ENCODE data around the gene USP15.

The USP15 gene

GRCh38 chr12:62217466-62218194, 42.6 kb upstream of the USP15 start:
- no peak overlapping the region for H4K8ac ChIP-seq (ENCODE audit: low read depth, low read length)
- H4K5ac ChIP-seq (ENCODE audit: low read length) = no peak overlapping the region
- H3K9ac ChIP-seq (ENCODE audit: low read length) = no peak overlapping the region
- DNase-seq = no peak
- no peaks in the 10 kb centered on the region for H3K36me3 ChIP-seq (ENCODE audit: control insufficient read depth, insufficient read depth, low read length)
- H3K23ac ChIP-seq (ENCODE audit: low read length) = no peak overlapping the region
- no peak overlapping the region for H3K4me2 ChIP-seq (ENCODE audit: low read length)
- no peak overlapping the region for H3K18ac ChIP-seq (ENCODE audit: low read length)
- no peak overlapping the region for H2BK120ac ChIP-seq (ENCODE audit: low read depth, low read length)
- no peak overlapping the region for H2AK5ac ChIP-seq (ENCODE audit: low read length)
- H3K56ac ChIP-seq (ENCODE audit: low read length) = no peak overlapping the region
- no peak overlapping the region for H3K4me3 ChIP-seq (ENCODE audit: low read length)
- H3K27me3 ChIP-seq (ENCODE audit: insufficient read depth, low read length, poor library complexity) = no peaks in the 10 kb centered on the region
- H3K27ac ChIP-seq (ENCODE audit: low read depth, low read length) = no peak overlapping the region
- H3K79me1 ChIP-seq (ENCODE audit: low read length) = no peaks in the 10 kb centered on the region
- H2BK5ac ChIP-seq (ENCODE audit: low read length) = no peak overlapping the region
- no CpG with 5 or more reads among the region's 6 CpGs for WGBS (ENCODE audit: extremely low coverage, insufficient coverage, low lambda C conversion rate)
- no peak overlapping the region for H3K4ac ChIP-seq (ENCODE audit: low read depth, low read length)
- H3K79me2 ChIP-seq (ENCODE audit: control insufficient read depth, insufficient read depth, low read length) = no peaks in the 10 kb centered on the region
- H3K4me1 ChIP-seq (ENCODE audit: control insufficient read depth, low read depth, low read length) = no peaks in the 10 kb centered on the region
- H2BK15ac ChIP-seq (replicated peaks; ENCODE audit: low read depth) = no peak overlapping the region

GRCh38 chr12:62221107-62221506, 39.1 kb upstream of the USP15 start:
- Histone ChIP-seq H3K9ac (ENCODE audit: low read length) (no peak overlapping the region), H3K56ac (ENCODE audit: low read length) (no peak overlapping the region), H2BK120ac (ENCODE audit: low read depth, low read length) (no peak overlapping the region), H3K79me1 (ENCODE audit: low read length) (no peaks in the 10 kb centered on the region), H2AK5ac (ENCODE audit: low read length) (no peak overlapping the region), H4K8ac (ENCODE audit: low read depth, low read length) (no peak overlapping the region), H2BK5ac (ENCODE audit: low read length) (no peak overlapping the region), H3K79me2 (ENCODE audit: control insufficient read depth, insufficient read depth, low read length) (no peaks in the 10 kb centered on the region), H3K27me3 (ENCODE audit: insufficient read depth, low read length, poor library complexity) (no peaks in the 10 kb centered on the region), H3K27ac (ENCODE audit: low read depth, low read length) (no peak overlapping the region), H3K4me2 (ENCODE audit: low read length) (no peak overlapping the region), H3K36me3 (ENCODE audit: control insufficient read depth, insufficient read depth, low read length) (no peaks in the 10 kb centered on the region), H3K23ac (ENCODE audit: low read length) (no peak overlapping the region), H3K4ac (ENCODE audit: low read depth, low read length) (no peak overlapping the region), H3K18ac (ENCODE audit: low read length) (no peak overlapping the region), H3K4me1 (ENCODE audit: control insufficient read depth, low read depth, low read length) (no peaks in the 10 kb centered on the region), H3K4me3 (ENCODE audit: low read length) (no peak overlapping the region), H2BK15ac (replicated peaks; ENCODE audit: low read depth) (no peak overlapping the region), H4K5ac (ENCODE audit: low read length) (no peak overlapping the region)
- DNase-seq = no peak

- H3K27ac ChIP-seq (ENCODE audit: low read depth, low read length) = no peak overlapping the region
- H3K18ac ChIP-seq (ENCODE audit: low read length) = no peak overlapping the region
- H3K9ac ChIP-seq (ENCODE audit: low read length) = no peak overlapping the region
- no peak overlapping the region for H4K8ac ChIP-seq (ENCODE audit: low read depth, low read length)
- no peaks in the 10 kb centered on the region for H3K79me1 ChIP-seq (ENCODE audit: low read length)
- H4K5ac ChIP-seq (ENCODE audit: low read length) = no peak overlapping the region
- H2BK120ac ChIP-seq (ENCODE audit: low read depth, low read length) = no peak overlapping the region
- no peak overlapping the region for H3K4ac ChIP-seq (ENCODE audit: low read depth, low read length)
- no peaks in the 10 kb centered on the region for H3K79me2 ChIP-seq (ENCODE audit: control insufficient read depth, insufficient read depth, low read length)
- no peak overlapping the region for H2AK5ac ChIP-seq (ENCODE audit: low read length)
- no peak overlapping the region for H3K23ac ChIP-seq (ENCODE audit: low read length)
- no peak overlapping the region for H2BK5ac ChIP-seq (ENCODE audit: low read length)
- no peak overlapping the region for H3K4me2 ChIP-seq (ENCODE audit: low read length)
- no peak overlapping the region for H3K56ac ChIP-seq (ENCODE audit: low read length)
- H3K27me3 ChIP-seq (ENCODE audit: insufficient read depth, low read length, poor library complexity) = no peaks in the 10 kb centered on the region
- no peak overlapping the region for H3K4me3 ChIP-seq (ENCODE audit: low read length)
- DNase-seq = no peak
- H2BK15ac ChIP-seq (replicated peaks; ENCODE audit: low read depth) = no peak overlapping the region
- 100% methylated on average over 2 of the region's 3 CpGs for WGBS (ENCODE audit: extremely low coverage, insufficient coverage, low lambda C conversion rate)
- no peaks in the 10 kb centered on the region for H3K36me3 ChIP-seq (ENCODE audit: control insufficient read depth, insufficient read depth, low read length)
- H3K4me1 ChIP-seq (ENCODE audit: control insufficient read depth, low read depth, low read length) = no peaks in the 10 kb centered on the region
These were observed 35.6 kb upstream of the USP15 start for GRCh38 chr12:62224601-62225000.

GRCh38 chr12:62227091-62227490, 33.1 kb upstream of the USP15 start:
- H3K18ac ChIP-seq (ENCODE audit: low read length) = no peak overlapping the region

GRCh38 chr12:62230652-62231051, 29.6 kb upstream of the USP15 start:
- no peak overlapping the region for H3K9ac ChIP-seq (ENCODE audit: low read length)
- H2AK5ac ChIP-seq (ENCODE audit: low read length) = no peak overlapping the region
- no peak overlapping the region for H3K23ac ChIP-seq (ENCODE audit: low read length)
- no peak overlapping the region for H2BK15ac ChIP-seq (replicated peaks; ENCODE audit: low read depth)
- no peak overlapping the region for H3K27ac ChIP-seq (ENCODE audit: low read depth, low read length)
- no peaks in the 10 kb centered on the region for H3K4me1 ChIP-seq (ENCODE audit: control insufficient read depth, low read depth, low read length)
- no peak overlapping the region for H3K4me2 ChIP-seq (ENCODE audit: low read length)
- no peak overlapping the region for H2BK120ac ChIP-seq (ENCODE audit: low read depth, low read length)
- no peak overlapping the region for H3K4me3 ChIP-seq (ENCODE audit: low read length)
- H3K79me2 ChIP-seq (ENCODE audit: control insufficient read depth, insufficient read depth, low read length) = no peaks in the 10 kb centered on the region
- no CpG with 5 or more reads among the region's 2 CpGs for WGBS (ENCODE audit: extremely low coverage, insufficient coverage, low lambda C conversion rate)
- no peak overlapping the region for H3K18ac ChIP-seq (ENCODE audit: low read length)
- no peaks in the 10 kb centered on the region for H3K79me1 ChIP-seq (ENCODE audit: low read length)
- DNase-seq = no peak
- no peak overlapping the region for H3K4ac ChIP-seq (ENCODE audit: low read depth, low read length)
- H4K5ac ChIP-seq (ENCODE audit: low read length) = no peak overlapping the region
- H2BK5ac ChIP-seq (ENCODE audit: low read length) = no peak overlapping the region
- no peak overlapping the region for H3K56ac ChIP-seq (ENCODE audit: low read length)
- no peak overlapping the region for H4K8ac ChIP-seq (ENCODE audit: low read depth, low read length)
- no peaks in the 10 kb centered on the region for H3K27me3 ChIP-seq (ENCODE audit: insufficient read depth, low read length, poor library complexity)
- no peaks in the 10 kb centered on the region for H3K36me3 ChIP-seq (ENCODE audit: control insufficient read depth, insufficient read depth, low read length)

More at GRCh38 chr12:62227091-62227490, 33.1 kb upstream of the USP15 start:
- Histone ChIP-seq H3K4ac (ENCODE audit: low read depth, low read length) (no peak overlapping the region), H2BK5ac (ENCODE audit: low read length) (no peak overlapping the region), H3K9ac (ENCODE audit: low read length) (no peak overlapping the region), H4K8ac (ENCODE audit: low read depth, low read length) (no peak overlapping the region), H3K79me2 (ENCODE audit: control insufficient read depth, insufficient read depth, low read length) (no peaks in the 10 kb centered on the region), H3K27me3 (ENCODE audit: insufficient read depth, low read length, poor library complexity) (no peaks in the 10 kb centered on the region), H3K27ac (ENCODE audit: low read depth, low read length) (no peak overlapping the region), H2BK15ac (replicated peaks; ENCODE audit: low read depth) (no peak overlapping the region), H3K23ac (ENCODE audit: low read length) (no peak overlapping the region), H3K79me1 (ENCODE audit: low read length) (no peaks in the 10 kb centered on the region), H4K5ac (ENCODE audit: low read length) (no peak overlapping the region), H3K4me3 (ENCODE audit: low read length) (no peak overlapping the region), H2BK120ac (ENCODE audit: low read depth, low read length) (no peak overlapping the region), H3K4me1 (ENCODE audit: control insufficient read depth, low read depth, low read length) (no peaks in the 10 kb centered on the region), H3K4me2 (ENCODE audit: low read length) (no peak overlapping the region), H3K36me3 (ENCODE audit: control insufficient read depth, insufficient read depth, low read length) (no peaks in the 10 kb centered on the region), H3K56ac (ENCODE audit: low read length) (no peak overlapping the region), H2AK5ac (ENCODE audit: low read length) (no peak overlapping the region)
- DNase-seq = no peak
- WGBS (ENCODE audit: extremely low coverage, insufficient coverage, low lambda C conversion rate) = no CpG with 5 or more reads among the region's 2 CpGs

- H4K8ac ChIP-seq (ENCODE audit: low read depth, low read length) = no peak overlapping the region
- no peak overlapping the region for H3K4ac ChIP-seq (ENCODE audit: low read depth, low read length)
- no peak overlapping the region for H3K4me3 ChIP-seq (ENCODE audit: low read length)
- no peak overlapping the region for H4K5ac ChIP-seq (ENCODE audit: low read length)
- no peak overlapping the region for H3K9ac ChIP-seq (ENCODE audit: low read length)
- peak; percentile 61 for DNase-seq
- no peak overlapping the region for H2BK15ac ChIP-seq (replicated peaks; ENCODE audit: low read depth)
- H3K27ac ChIP-seq (ENCODE audit: low read depth, low read length) = no peak overlapping the region
- no peak overlapping the region for H2BK120ac ChIP-seq (ENCODE audit: low read depth, low read length)
- no peak overlapping the region for H3K23ac ChIP-seq (ENCODE audit: low read length)
- no peaks in the 10 kb centered on the region for H3K27me3 ChIP-seq (ENCODE audit: insufficient read depth, low read length, poor library complexity)
- H2BK5ac ChIP-seq (ENCODE audit: low read length) = no peak overlapping the region
- H3K4me1 ChIP-seq (ENCODE audit: control insufficient read depth, low read depth, low read length) = no peaks in the 10 kb centered on the region
- no peak overlapping the region for H2AK5ac ChIP-seq (ENCODE audit: low read length)
- no peak overlapping the region for H3K56ac ChIP-seq (ENCODE audit: low read length)
- H3K36me3 ChIP-seq (ENCODE audit: control insufficient read depth, insufficient read depth, low read length) = no peaks in the 10 kb centered on the region
- H3K79me2 ChIP-seq (ENCODE audit: control insufficient read depth, insufficient read depth, low read length) = no peaks in the 10 kb centered on the region
- WGBS (ENCODE audit: extremely low coverage, insufficient coverage, low lambda C conversion rate) = no CpG with 5 or more reads among the region's 3 CpGs
- no peak overlapping the region for H3K18ac ChIP-seq (ENCODE audit: low read length)
- H3K4me2 ChIP-seq (ENCODE audit: low read length) = no peak overlapping the region
- no peaks in the 10 kb centered on the region for H3K79me1 ChIP-seq (ENCODE audit: low read length)
These were observed 28.0 kb upstream of the USP15 start for GRCh38 chr12:62232143-62232729.

Measured in mesendoderm (in vitro differentiated cells).